Erythroblast (primary cell): ENCODE measurements around the gene LRIG2.
A peak's percentile ranks its signal among the peaks of the same experiment; 100 is the strongest.

Experiments used
- GATA1 ChIP-seq: IDR thresholded peaks from 2 replicates; pipeline ENCODE4 v1.6.1; 2011; ENCODE audit warnings: low read depth, mild to moderate bottlenecking, control low read depth, low read length, moderate library complexity
- POLR2A ChIP-seq: IDR thresholded peaks from 2 replicates; pipeline ENCODE4 v1.6.1; 2011; ENCODE audit warnings: mild to moderate bottlenecking, low read length

DNA sequence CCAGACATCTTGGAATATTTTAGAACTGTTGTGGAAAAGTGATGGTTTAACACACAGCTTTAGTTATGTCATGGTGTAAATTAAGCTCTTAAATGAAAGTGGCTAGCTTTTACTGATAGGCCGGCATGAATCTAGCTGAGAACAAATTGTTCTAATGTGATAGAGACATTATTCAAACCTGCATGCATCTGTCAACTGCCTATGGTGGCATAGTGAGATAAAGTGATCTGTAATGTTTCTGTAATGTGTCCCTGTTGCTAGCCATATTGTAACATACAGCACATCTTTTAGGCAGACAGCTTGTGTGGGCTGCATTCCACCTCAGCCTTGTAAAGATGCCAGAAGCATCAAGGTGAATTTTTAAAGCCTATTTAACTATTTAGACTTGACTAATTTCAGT is 16.0 kb downstream of the LRIG2 start:
- TF ChIP-seq POLR2A = peak; percentile 57
- TF ChIP-seq GATA1 = no peak
